DLD1 (cell line): ENCODE data around the gene FOXG1.

ENCODE experiments used
- in situ Hi-C: cut with HindIII; loops from 2 replicates; pipeline ENCODE4 v1.10.0; 2017; ENCODE audit warnings: low sequenced_read_pairs

FOXG1 gene

DNA sequence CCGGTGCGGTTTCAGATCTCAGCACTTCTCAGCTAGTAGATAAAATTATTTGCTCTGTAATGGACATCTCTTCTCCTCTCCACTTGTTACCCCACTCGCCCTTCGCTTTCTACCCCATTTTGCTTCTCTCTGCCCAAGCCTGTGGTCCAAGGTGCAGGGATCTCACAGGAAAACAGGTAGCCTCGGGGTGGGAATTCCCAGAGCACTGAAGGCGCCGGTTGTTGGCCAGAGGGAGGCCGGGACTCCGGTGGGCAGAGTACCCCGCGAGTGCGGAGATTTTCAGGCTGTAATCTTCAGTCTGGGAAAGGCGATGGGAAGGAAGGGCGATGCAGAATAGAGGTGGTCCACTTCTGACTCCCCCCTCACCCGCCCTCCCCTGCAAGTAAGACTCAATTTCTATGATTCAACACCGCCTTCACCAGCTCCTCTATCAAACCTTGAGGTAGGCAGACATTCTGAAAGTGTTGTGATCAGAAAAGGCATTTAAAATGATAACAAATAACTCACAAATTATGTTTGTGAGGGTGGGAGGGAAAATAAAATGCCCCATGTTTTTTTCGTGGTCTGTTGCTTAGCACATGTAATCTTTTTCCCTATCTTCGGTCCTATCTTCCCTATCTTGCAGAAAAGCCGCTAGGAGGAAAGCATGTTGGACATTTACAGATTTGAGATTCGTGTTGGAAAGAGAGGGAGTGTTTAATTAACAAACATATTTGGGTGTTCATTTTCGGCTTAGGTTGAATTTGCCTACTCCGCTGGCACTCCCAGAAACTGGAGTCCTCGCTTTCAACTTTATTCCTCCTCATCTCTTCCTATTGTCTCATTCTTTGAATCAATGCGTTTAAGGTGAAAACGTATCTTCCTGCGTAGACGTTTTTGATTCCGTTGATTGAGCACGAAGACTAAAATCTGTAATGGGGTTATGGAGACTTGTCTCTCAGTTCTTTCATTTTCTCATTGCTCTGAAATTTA is 8.5 kb downstream of the FOXG1 start:
- in situ Hi-C loops = no loop called here

DNA sequence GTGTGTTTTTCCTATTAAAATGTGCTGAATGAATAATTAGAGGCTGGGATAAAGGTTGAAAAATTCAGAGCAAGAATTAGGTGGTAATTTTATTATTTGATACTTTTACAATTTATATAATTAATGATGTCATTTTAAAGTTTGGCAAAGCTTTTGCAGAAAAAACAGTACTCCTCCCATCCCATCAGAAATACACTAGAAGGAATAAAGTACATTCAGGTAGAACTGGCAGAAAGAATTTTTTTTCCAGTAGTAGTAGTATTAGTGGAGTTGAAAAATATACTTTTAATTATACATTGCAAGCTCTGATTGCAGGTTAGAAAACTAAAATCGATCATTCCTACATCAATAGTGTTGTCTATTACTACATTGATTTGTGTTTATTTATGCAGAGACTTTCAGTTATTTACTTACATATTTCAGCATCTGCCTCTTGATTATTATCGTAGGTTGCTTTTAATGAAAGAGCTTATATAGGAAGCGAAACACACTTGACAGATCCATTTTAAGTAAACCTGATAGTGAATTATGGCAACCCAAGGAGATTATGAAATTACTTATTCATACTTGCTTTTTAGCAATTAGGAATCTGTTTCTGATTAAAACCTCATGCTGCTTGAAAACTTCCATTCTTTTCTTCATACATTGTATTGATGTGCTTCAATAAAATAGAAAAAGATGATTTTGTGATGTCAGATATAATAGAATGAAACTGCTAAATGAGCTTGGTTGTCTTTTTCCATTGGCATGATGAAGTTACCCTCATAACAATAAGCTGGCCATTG is 10.1 kb downstream of the FOXG1 start:
- in situ Hi-C loops = no loop called here

DNA sequence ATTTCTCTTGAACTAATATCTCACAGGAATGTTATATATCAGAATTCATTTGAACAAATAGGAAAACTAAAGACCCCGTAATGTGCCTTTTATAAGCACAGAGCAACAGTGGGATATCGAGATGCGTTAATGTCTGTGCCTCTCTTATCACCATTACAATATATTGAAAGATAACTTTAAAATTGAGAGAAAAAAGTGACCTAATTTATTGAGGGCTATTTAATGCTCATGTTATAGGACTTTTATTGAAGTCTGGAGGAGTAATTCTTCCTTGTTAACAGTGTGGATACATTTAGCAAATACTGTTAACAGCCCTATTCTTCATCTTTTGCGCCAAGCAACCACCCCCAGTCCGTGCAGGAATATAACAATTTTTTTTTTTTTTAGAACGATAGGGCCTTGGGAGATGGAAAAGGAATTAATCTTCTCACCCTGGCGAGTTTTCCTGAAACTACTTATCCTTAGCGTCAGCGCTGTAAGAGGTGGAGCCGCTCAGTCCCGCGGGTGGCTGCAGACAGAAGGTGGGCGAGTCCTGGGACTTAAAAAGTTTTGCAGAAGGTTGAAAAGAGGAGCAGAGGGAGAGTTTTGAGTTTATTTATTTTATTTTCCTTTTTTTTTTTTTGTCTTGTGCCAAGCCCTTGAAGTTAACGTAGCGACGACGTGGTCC is 11.0 kb downstream of the FOXG1 start:
- in situ Hi-C loops = no loop called here

DNA sequence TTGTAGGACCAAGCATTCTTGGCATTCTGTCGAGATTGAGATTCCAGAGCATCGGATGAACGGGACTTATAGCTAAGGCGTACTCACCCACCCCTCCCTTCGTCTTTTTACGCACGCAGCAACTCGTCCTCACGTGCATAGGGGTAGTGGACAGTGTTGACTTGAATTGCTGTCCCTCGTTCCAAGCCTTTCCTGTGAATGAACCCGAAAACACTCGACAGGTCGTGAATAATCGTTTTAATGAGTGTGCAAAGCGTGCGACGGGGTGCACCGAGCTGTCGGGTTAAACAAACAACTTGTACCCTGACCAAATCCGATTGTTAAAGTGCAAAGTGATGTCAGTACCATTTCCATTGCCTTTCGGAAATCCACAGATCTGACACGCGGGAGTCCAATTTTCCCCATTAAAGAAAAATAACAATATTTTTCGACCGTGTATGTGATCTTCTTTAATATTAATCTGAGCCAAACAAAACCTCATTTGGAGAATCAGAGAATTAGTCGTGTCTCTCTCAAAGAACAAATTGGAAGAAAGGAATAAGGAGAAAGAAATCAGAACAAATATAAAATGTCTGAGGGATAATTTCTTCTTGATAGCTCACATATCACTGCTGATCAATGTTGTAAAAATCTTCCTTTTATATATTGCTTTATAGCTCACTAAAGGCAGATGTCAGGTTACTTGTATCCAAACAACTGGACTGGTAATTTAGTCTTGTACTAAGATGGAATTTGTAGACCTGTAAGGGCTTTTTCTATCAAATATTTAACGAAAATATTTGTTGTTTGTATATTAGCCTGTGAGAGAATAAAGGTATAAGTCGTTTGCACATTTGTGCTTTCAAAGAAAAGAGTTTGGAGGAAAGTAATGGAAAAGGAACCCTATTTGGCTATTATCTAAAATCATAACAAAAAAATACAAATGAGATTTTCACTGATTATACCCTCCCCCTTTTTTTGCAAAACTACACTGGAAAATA is 11.8 kb downstream of the FOXG1 start:
- in situ Hi-C loops = no loop called here

DNA sequence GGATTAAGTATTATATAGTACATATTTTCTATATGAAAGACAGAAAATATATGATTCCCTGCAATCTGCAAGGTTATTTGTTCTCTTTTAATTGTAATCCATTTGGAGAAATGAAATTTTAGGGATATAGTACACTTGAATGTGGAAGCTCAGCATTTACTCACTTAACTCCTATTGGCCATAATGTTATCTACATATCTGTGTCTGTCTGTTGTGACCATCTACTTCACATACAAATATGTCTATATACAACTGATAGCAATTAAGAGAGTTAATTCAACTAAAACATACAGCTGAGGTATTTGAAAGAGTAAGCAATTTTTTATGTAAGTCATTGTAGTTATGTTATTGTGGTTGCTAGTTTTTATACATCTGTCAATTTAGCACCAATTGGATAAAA is 12.9 kb downstream of the FOXG1 start:
- in situ Hi-C loops = no loop called here

DNA sequence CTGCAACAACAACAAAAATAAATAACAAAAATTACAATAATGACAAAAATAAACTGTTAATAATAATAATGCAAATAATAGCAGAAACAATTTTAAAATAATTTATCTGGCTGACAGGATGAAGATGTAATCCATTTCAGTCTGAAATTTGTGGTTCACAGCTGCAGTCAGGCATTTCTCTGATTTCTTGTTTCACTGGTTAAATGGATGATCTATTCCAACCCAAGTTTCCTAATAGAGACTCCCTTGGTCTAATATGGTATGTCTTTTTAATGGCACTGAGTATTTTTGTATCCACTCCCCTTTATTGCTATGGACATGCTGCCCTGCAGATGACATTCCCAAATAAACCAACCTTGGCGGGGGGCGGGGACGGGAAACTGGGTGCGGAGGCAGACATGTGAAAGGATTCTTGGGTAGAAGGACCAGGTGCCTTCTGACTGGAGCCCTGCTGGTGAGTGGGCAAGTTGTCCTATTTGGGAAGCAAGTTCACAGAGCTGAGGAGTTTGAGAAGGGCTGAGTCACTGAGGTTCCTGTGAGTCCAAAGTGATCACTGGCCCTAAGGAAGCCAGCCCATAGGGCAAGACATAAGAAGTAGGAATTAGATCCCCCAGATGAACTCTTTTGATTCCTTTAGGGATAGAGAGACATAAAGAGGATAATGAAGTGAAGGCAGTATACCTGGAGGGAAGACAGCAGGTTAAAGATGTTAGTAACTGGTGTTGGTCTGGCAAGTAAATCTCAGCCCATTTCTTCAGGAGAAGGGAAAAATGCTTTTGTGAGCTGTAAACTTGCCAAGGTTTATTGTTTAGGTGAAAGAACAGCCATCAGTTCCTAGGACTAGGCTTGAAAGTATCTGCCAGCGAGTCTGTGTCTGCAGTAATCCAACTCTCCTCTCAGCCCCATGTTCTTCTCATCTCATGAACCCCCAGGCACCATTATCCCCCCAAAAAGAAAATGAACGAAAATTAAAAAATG is 14.5 kb downstream of the FOXG1 start:
- in situ Hi-C loops = no loop called here

DNA sequence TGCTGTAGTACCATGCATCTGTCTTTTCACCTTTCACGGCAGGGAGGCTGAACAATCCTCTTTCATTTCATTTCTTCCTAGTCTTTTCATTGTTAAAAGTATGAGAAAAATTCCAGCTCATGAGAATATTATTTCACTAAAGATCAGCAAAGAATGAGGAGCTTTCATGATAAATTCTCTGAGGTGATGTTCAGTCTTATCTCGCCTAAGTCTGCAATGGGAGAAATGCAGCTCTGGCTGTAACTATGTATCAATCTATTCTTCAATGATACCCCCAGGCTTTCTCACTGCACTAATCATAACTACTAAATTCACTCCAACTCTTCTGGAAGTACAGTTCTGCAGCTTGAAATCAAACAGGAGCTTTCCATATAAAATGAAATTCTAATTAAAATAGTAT is 15.7 kb downstream of the FOXG1 start:
- in situ Hi-C loops = no loop called here

DNA sequence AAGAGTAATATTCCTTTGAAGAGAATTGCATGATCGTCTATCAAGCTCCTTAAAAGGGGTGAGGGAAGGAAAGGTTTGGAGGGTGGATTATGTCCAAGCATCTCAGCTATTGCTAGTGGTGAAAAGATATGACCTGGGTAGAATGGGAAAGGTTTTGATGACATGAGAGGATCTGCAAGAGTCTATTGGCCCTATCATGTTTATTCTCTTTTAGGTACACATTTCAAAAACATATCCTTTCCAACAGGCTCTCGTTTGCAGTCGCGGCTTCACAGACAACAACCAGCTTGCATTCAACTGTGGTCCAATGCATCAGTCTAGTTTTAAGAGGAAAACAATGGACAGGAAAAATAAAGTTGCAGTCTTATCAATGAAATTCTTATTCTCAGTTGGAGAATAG is 17.1 kb downstream of the FOXG1 start:
- in situ Hi-C loops = no loop called here

DNA sequence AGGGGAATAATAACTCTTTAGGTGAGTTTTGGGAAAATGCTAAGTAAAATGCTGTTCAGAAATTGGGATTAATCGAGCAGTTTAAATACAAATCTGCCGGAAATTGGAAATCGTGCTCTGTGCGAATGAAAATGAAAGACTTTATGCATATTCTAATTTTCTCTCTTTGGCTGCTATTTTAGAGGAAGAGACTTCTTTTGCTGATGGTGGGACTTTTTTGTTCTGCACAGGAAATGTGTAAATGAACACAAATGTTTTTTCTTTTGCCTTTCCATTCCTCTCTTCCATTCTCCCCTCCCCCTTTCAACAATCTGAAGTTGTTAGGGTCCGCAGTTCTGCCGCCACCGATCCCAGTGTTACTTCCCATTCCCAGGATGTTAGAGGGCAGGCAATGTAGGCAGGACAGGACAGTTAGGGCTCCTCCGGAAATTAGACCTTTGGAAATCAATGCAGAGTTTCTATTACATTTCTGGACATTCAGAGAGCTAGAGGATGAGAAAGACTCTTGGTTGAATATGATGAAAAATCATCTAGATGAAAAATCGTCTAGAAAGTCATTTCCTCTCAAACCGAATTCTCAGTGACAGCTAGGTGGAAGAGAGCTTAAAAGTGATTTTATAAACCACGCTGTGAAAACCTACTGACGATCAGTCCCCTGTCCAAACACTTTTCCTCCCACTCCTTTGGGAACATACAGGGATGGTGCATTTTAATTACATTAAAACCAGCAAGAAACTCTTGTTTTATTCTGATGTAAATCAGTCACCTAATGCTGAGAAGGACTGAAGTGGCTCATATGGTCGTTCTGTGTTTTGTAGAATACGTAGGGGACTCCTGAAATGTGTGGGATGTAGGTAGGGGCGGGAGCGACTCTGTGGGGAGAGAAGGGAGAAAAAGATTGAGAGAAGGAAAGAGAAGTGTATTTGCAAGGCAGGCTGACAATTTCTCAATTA is 17.8 kb downstream of the FOXG1 start:
- in situ Hi-C loops = no loop called here

DNA sequence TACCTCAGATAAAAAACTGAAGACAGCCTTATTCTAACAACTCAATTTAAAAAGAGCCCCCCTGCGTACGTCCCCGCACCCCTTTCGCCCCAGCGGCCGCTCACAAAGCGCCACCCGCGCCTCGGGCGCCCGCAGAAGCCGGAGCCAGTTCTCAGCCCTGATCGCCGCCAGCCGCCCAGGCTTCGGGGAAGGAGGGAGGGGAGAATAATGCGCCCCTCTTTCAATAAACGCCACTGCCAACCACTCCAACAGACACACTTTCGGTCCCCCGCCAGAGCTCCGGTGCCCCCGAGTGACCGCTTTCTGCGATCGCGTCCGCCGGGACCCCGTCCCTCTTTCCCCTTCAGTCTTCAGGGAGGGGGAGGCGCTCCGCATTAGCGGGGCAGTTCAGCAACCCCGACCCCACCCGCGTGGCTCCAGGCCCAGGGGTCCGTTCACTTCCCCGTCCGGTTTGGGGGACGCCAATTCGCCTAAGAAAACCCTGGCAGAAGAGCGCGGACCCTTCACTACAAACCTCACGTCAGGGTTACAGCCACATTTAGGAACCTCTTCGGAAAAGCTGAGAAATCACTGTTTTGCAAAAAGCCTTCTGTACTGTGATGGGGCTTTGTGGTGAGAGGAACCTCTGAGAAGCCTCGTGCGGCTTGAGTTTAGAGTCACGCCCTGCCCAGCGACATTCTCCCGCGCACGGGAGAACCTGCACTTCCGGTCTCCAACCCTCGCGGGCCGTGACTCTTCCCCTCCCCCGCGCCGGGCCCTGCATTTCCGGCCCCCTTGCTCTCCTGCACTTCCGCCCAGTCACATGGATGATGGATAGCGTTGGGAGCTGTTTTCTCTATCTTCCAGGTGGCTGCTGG is 18.7 kb downstream of the FOXG1 start:
- in situ Hi-C loops = no loop called here

DNA sequence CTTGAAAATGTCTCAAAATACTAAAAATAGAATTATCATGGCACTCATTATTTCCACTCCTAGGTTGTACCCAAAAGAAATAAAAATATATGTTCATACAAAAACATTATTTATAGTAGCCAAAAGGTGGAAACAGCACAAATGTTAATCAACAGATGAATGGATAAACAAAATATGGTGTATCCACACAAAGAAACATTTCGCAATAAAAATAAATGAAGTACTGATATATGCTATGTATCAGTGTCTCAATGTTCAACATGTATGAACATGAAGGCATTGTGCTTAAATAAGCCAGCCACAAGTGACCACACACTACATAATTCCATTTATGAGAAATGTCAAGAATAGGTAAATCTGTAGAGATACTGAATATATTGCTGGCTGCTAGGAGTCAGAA is 40.9 kb downstream of the FOXG1 start:
- in situ Hi-C loops = no loop called here

DNA sequence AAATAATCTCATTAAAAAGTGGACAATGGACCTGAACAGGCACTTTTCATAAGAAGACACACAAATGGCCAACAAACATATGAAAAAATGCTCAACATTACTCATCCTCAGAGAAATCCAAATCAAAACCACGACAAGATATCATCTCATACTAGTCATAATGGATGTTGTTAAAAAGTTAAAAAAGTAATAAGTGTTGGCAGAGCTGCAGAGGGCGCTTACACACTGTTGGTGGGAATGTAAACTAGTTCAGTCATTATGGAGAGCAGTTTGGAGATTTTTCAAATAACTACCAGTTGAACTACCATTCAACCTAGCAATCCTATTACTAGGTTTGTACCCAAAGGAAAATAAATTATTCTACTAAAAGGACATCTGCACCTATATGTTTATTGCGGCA is 47.2 kb downstream of the FOXG1 start:
- in situ Hi-C loops = no loop called here
